Measurements from ENCODE around the gene TSPYL6.
"Not testable (repeated sequence)": the region's sequence is repeated elsewhere in the genome, so short reads cannot be mapped to it uniquely, and the experiment has no call there.

Gene TSPYL6

GRCh38 chr2:54256091-54256694 lies at the start of gene TSPYL6:
Gene TSPYL6 (minus strand): TSS chr2:54256229. CDS start chr2:54256151, 78 bp downstream.
- Histone ChIP-seq H3K4me3 (no peak within 1 kb of the TSS), H3K27ac (no peak within 1 kb of the TSS)

- no peak overlapping the region for H3K4me3 ChIP-seq
- no peak overlapping the region for H3K27ac ChIP-seq
These were observed 47.6 kb upstream of the TSPYL6 start for GRCh38 chr2:54303631-54304030.

DNA sequence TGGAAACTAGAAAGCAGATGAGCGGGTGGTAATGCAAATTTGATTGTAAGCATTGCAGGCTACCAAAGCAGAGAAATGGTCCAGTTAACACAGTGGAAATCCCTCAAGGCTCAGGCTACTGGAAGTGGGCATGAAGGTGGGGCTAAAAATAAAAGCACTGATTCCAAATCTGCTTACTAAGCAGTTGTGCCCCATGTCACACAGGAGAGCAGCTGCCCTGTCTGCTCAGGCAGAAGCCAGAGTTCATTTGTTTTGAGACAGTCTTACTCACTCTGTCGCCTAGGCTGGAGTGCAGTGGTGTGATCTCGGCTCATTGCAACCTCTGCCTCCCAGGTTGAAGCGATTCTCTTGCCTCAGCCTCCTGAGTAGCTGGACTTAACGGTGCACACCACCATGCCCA lies 42.5 kb upstream of the TSPYL6 start:
- Histone ChIP-seq H3K27ac (no peak overlapping the region), H3K4me3 (no peak overlapping the region)

GRCh38 chr2:54295911-54296310 lies 39.9 kb upstream of the TSPYL6 start:
- Histone ChIP-seq H3K4me3 (no peak overlapping the region), H3K27ac (no peak overlapping the region)

DNA sequence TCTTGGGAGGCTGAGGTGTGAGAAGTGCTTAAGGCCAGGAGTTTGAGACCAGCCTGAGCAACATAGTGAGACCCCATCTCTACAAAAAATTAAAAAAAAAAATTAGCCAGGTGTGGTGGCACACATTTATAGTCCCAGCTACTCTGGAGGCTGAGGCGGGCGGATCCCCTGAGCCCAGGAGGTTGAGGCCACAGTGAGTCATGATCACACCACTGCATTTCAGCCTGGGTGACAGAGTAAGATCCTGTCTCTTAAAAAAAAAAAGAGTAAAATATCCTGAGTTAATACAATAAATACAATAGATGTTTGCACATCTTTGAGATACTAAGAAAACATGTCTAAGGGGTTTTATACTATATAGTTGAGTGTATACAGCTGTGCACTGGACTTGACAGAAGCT lies 38.6 kb upstream of the TSPYL6 start:
- H3K4me3 ChIP-seq, H3K27ac ChIP-seq: not testable (repeated sequence)

GRCh38 chr2:54290356-54291025 lies 34.5 kb upstream of the TSPYL6 start:
- H3K27ac ChIP-seq, result no peak overlapping the region
- H3K4me3 ChIP-seq, result no peak overlapping the region

GRCh38 chr2:54289917-54290316 lies 33.9 kb upstream of the TSPYL6 start:
- H3K27ac ChIP-seq, result no peak overlapping the region
- no peak overlapping the region for H3K4me3 ChIP-seq

DNA sequence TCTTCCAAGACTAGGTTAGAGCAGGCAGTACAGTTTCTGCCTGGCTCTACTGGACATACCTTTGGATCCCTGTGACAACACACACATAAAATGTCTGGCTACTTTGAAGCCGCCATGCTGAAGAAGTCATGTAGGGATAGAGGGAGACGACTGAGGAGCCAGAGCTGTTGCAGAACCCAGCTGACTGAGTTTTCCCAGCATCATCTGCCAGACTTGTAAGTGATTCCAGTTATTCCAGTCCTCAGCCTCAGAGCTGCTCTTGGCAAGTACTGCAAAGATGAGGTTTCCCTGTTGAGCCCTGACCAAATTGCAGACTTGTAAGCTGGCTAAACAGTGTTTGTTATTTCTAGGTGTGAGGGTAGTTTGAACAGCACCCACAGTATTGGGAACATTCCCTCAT lies 31.5 kb upstream of the TSPYL6 start:
- peak overlapping the region in 1 of 21 experiments; percentile 29 for H3K27ac ChIP-seq
- no peak overlapping the region for H3K4me3 ChIP-seq

DNA sequence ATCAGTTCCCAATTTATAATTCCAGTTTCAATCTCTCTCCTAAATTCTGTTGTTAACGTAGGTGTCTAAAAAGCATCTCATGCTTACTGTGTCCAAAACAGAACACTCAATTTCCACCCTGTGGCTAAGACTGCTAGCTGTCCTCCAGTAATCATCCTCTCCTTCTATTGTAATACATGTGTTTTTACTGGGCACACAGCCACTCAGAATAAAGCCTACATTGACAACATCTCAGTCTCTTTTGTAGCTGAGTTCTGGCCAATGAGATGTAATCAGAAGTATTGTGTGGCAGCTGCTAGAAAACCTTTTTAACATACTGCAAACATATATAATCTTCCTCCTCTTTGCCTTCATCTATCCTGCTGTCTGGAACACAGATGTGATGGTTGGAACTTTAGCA lies 29.4 kb upstream of the TSPYL6 start:
- Histone ChIP-seq H3K4me3 (no peak overlapping the region), H3K27ac (no peak overlapping the region)

DNA sequence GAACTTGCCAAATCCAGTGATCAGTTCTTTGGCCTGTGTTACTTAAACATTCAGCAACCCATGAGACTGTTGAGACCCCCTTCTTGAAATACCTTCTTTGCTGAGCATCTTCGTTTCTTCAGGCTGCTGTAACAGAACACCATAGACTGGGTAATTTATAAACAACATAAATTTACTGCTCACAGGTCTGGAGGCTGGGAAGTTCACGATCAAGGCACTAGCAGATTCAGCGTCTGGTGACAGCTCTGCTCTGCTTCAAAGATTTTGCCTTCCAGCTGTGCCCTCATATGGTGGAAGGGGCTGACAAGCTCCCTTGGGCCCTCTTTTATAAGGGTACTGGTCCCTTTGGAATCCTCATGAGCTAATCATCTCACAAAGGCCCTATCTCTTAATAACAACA lies 28.8 kb upstream of the TSPYL6 start:
- H3K27ac ChIP-seq, result no peak overlapping the region

DNA sequence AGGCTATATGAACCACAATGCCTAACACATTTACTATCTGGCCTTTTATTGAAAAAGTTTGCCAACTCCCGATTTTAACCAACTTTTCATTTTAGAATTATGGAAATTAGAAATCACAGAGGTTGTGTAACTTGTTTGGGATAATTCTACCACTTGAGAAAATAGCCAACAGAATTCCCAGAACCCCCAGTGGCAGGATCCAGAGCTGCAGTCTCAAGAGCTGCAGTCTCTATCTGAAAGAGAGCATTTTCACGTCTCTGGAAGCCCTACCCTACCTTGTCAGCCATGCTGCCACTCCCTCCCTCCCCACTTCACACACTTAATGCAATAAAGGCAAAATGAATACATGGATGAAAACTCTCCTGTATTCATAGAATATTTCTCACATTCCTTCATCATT lies 23.4 kb upstream of the TSPYL6 start:
- H3K27ac ChIP-seq, result no peak overlapping the region
- H3K4me3 ChIP-seq, result no peak overlapping the region

More for the DNA sequence above, 28.8 kb upstream of the TSPYL6 start:
- H3K4me3 ChIP-seq, result no peak overlapping the region

DNA sequence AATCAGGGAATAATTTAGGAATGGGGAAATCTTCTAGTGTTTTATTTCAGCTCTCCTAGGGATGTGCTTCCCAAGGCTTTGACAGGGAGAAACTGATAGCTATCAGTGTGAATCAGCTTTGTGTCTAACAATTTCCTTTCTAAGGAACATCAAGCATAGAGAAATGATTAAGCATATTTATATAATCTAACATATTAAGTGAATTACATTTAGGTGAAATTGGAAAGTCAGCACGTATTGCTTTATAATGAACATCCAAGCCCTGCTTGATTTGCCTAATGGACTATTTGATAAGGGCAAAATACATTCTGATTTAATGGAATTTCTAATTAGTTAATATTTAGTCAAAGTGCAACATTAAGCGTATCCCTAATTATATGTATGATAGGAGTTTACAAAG lies 19.5 kb upstream of the TSPYL6 start:
- no peak overlapping the region for H3K27ac ChIP-seq
- no peak overlapping the region for H3K4me3 ChIP-seq

DNA sequence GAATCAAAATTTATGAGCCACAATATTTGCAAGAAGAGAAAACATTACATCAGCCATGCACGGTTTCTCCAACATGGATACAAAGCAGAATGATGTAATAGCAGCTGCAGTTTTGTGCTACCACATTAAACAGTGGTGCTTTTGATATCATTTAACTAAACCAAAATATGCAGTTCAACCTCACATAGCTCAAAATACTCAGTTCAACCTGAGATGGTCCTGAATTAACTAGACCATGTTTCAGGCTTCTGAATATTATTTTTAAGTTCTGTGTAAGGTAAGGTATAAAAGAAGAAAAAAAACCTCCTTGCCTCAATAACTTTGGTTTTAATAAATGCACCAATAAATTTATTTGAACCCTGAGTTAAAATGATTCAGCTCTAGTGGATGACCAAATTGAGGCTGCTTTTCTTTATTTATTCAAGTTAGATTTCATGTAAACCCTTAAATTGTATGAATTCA lies 18.8 kb upstream of the TSPYL6 start:
- H3K4me3 ChIP-seq, result no peak overlapping the region
- H3K27ac ChIP-seq, result no peak overlapping the region

GRCh38 chr2:54271843-54272627 lies 16.0 kb upstream of the TSPYL6 start:
- Histone ChIP-seq H3K27ac (no peak overlapping the region), H3K4me3 (no peak overlapping the region)

DNA sequence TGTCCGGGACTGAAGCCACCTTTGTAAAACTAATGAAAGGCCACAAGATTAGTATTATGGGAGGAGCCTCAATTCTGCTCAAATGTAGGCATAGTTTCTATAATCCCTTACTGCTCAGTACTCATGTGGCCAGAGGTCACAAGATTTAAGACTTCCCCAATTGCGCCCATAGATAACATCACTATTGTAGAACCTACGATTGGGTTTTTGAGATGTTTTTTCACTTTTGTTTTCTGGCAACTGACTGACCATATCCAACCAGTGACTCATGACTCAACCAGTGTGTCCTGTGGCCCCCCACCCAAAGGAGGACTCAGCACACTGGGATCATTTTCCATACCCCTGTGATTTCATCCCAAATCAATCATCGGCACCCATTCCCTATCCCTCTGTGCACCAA lies 15.2 kb upstream of the TSPYL6 start:
- no peak overlapping the region for H3K4me3 ChIP-seq
- H3K27ac ChIP-seq, result no peak overlapping the region

GRCh38 chr2:54267577-54267976 lies 11.5 kb upstream of the TSPYL6 start:
- Histone ChIP-seq H3K4me3 (no peak overlapping the region), H3K27ac (no peak overlapping the region)

DNA sequence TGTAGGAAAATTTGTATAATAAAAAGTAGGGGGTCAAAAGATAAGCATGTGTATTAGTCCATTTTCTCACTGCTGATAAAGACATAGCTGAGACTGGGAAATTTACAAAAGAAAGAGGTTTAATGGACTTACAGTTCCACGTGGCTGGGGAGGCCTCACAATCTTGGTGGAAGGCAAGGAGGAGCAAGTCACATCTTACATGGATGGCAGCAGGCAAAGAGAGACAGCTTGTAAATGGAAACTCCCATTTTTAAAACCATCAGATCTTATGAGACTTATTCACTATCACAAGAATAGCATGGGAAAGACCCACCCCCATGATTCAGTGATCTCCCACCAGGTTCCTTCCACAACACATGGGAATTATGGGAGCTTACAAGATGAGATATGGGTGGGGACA lies 9.1 kb upstream of the TSPYL6 start:
- not testable (repeated sequence) for H3K4me3 ChIP-seq, H3K27ac ChIP-seq

GRCh38 chr2:54262015-54262765 lies 6.2 kb upstream of the TSPYL6 start:
- Histone ChIP-seq H3K27ac (no peak overlapping the region), H3K4me3 (no peak overlapping the region)

GRCh38 chr2:54261537-54261936 lies 5.5 kb upstream of the TSPYL6 start:
- Histone ChIP-seq H3K4me3 (no peak overlapping the region), H3K27ac (no peak overlapping the region)

- Histone ChIP-seq H3K4me3 (no peak overlapping the region), H3K27ac (no peak overlapping the region)
These were observed 4.2 kb upstream of the TSPYL6 start for GRCh38 chr2:54260241-54260595.

Data from skin epidermis (tissue), 12 donors.